SH-SY5Y (cell line): Measurements from ENCODE around the gene MTG2.

ENCODE experiments used
- GATA2 ChIP-seq: IDR thresholded peaks from 2 replicates; pipeline ENCODE4 v1.6.1; 2011; ENCODE audit warnings: mild to moderate bottlenecking, low read depth, low read length
- GATA3 ChIP-seq: IDR thresholded peaks from 2 replicates; pipeline ENCODE4 v1.6.1; 2011; ENCODE audit warnings: low read depth, mild to moderate bottlenecking, low read length, moderate library complexity

GRCh38 chr20:62147125-62147524 is 35.7 kb upstream of the MTG2 start:
- TF ChIP-seq GATA3 (no peak), GATA2 (no peak)
